Ascending aorta (tissue), 2 donors: Measurements from ENCODE around the gene FILIP1L. TPM values are rescaled to one million over a fixed set of nuclear protein-coding genes. Genes with fewer than 3 reads are reported as not detected.
A peak's percentile ranks its signal among the peaks of the same experiment; 100 is the strongest.

Experiments
- DNase-seq, 2 donors: peaks; one replicate each; pipeline ENCODE4 v3.0.0-alpha.2; 2019; ENCODE audit warnings: low spot score in 2 of 2
- H3K27ac ChIP-seq, 2 donors: fragments of 200-600 bp; sonication (generic); one replicate each; pipeline ENCODE4 v1.5.1; 2016 to 2017; ENCODE audit warnings: mild to moderate bottlenecking in 1 of 2
- H3K27me3 ChIP-seq: fragments of 200-600 bp; sonication (generic); one replicate; pipeline ENCODE4 v1.5.1; 2017
- H3K36me3 ChIP-seq, 2 donors: fragments of 200-600 bp; sonication (generic); one replicate each; pipeline ENCODE4 v1.5.1; 2016
- H3K4me1 ChIP-seq, 2 donors: fragments of 200-600 bp; sonication (generic); one replicate each; pipeline ENCODE4 v1.5.1; 2016 to 2017; ENCODE audit warnings: mild to moderate bottlenecking in 1 of 2
- H3K4me3 ChIP-seq, 2 donors: fragments of 200-600 bp; sonication (generic); one replicate each; pipeline ENCODE4 v1.5.1; 2016 to 2017; ENCODE audit warnings: mild to moderate bottlenecking in 1 of 2
- H3K9me3 ChIP-seq, 2 donors: fragments of 200-600 bp; sonication (generic); one replicate each; pipeline ENCODE4 v1.5.1; 2016
- CTCF ChIP-seq, 3 experiments: fragments of 200-600 bp in 2 of 3; fragments of 450-650 bp in 1 of 3; sonication (generic) in 2 of 3; IDR thresholded peaks; one replicate each; pipeline ENCODE4 v1.5.1; 2016 to 2019; ENCODE audit warnings: antibody characterized with exemption in 3 of 3, mild to moderate bottlenecking in 1 of 3, moderate library complexity in 1 of 3
- intact Hi-C: fragments of 100-400 bp; cut with DNase I; formaldehyde crosslinking; loops from one replicate; pipeline ENCODE4 v1.15.1; 2023
- total RNA-seq: library from RNA; depleted of rRNA; stranded (reverse); fragments of >200 nt; gene quantifications from one replicate; pipeline ENCODE4 v1.1.0, GENCODE V29; 2016

FILIP1L gene
- total RNA-seq, 1 donor from 2014 or later: 106 TPM

GRCh38 chr3:99925584-99926230 lies 188.6 kb downstream of the FILIP1L start:
- H3K4me1 ChIP-seq: peaks cover 4 to 35% of the 10 kb centered on the region in 2 donors
- H3K36me3 ChIP-seq: no peaks in the 10 kb centered on the region
- DNase-seq: peak in 1 of 2 donors; percentile 82
- peak overlapping the region; percentile 78 to 84 for H3K27ac ChIP-seq
- no peaks in the 10 kb centered on the region for H3K9me3 ChIP-seq
- intact Hi-C loops: loop anchor here (5.0 kb wide), 1 partner anchor 48 kb away; no protein-coding TSS in a partner anchor
- TF ChIP-seq CTCF (IDR thresholded peaks at IDR 0.05): no peak
- H3K27me3 ChIP-seq: no peaks in the 10 kb centered on the region
- no peak overlapping the region for H3K4me3 ChIP-seq

- Histone ChIP-seq H3K4me3 (no peak overlapping the region), H3K27ac (peak overlapping the region; percentile 78 to 83), H3K4me1 (peaks cover 0 to 37% of the 10 kb centered on the region in 2 donors), H3K36me3 (no peaks in the 10 kb centered on the region), H3K9me3 (no peaks in the 10 kb centered on the region), H3K27me3 (no peaks in the 10 kb centered on the region)
- no peak for TF ChIP-seq CTCF (IDR thresholded peaks at IDR 0.05)
- no peak for DNase-seq
- intact Hi-C loops: no loop called here
Observed at GRCh38 chr3:99923873-99924272, 190.4 kb downstream of the FILIP1L start.

- H3K4me1 ChIP-seq: peaks cover 0 to 30% of the 10 kb centered on the region in 2 donors
- H3K27ac ChIP-seq: peak overlapping the region; percentile 78 to 83
- no peak overlapping the region for H3K4me3 ChIP-seq
- no peaks in the 10 kb centered on the region for H3K27me3 ChIP-seq
- intact Hi-C loops: no loop called here
- no peak for TF ChIP-seq CTCF (IDR thresholded peaks at IDR 0.05)
- no peaks in the 10 kb centered on the region for H3K9me3 ChIP-seq
- no peak for DNase-seq
- no peaks in the 10 kb centered on the region for H3K36me3 ChIP-seq
Observed at GRCh38 chr3:99921986-99922385, 192.3 kb downstream of the FILIP1L start.

- Histone ChIP-seq H3K27ac (peak overlapping the region; percentile 78 to 83), H3K36me3 (no peaks in the 10 kb centered on the region), H3K4me1 (peaks cover 0 to 30% of the 10 kb centered on the region in 2 donors), H3K4me3 (no peak overlapping the region), H3K9me3 (no peaks in the 10 kb centered on the region), H3K27me3 (no peaks in the 10 kb centered on the region)
- no peak for TF ChIP-seq CTCF (IDR thresholded peaks at IDR 0.05)
- intact Hi-C loops: no loop called here
- no peak for DNase-seq
Observed at GRCh38 chr3:99921377-99921695, 193.0 kb downstream of the FILIP1L start.

- H3K4me3 ChIP-seq: no peak overlapping the region
- TF ChIP-seq CTCF (IDR thresholded peaks at IDR 0.05): no peak
- H3K9me3 ChIP-seq: no peaks in the 10 kb centered on the region
- peaks cover 0 to 25% of the 10 kb centered on the region in 2 donors for H3K4me1 ChIP-seq
- H3K27me3 ChIP-seq: no peaks in the 10 kb centered on the region
- peak overlapping the region; percentile 78 to 83 for H3K27ac ChIP-seq
- DNase-seq: peak in 1 of 2 donors; percentile 85
- H3K36me3 ChIP-seq: no peaks in the 10 kb centered on the region
- intact Hi-C loops: no loop called here
Observed at GRCh38 chr3:99920481-99921376, 193.6 kb downstream of the FILIP1L start.
